Skin epidermis (tissue), 12 donors: ENCODE data around the gene NKD2.

ENCODE experiments used
- H3K27ac ChIP-seq, 21 experiments: fragments of 200-600 bp; sonication (generic) in 11 of 21; one replicate each; pipeline ENCODE4 v1.5.0; 2020; ENCODE audit warnings: mild to moderate bottlenecking in 3 of 21, inconsistent platforms in 2 of 21, moderate library complexity in 2 of 21
- H3K4me3 ChIP-seq, 7 experiments: fragments of 200-600 bp; sonication (generic) in 2 of 7; one replicate each; pipeline ENCODE4 v1.5.0; 2020; ENCODE audit warnings: inconsistent platforms in 2 of 7, mild to moderate bottlenecking in 2 of 7, moderate library complexity in 1 of 7

The NKD2 gene

GRCh38 chr5:978054-978453 lies 30.5 kb upstream of the NKD2 start:
- H3K4me3 ChIP-seq, result no peak overlapping the region

GRCh38 chr5:978693-979092 lies 29.9 kb upstream of the NKD2 start:
- H3K27ac ChIP-seq, result peak overlapping the region in 4 of 21 experiments; percentile 12 to 83 (median 38)
- no peak overlapping the region for H3K4me3 ChIP-seq

More at GRCh38 chr5:978054-978453, 30.5 kb upstream of the NKD2 start:
- peak overlapping the region in 3 of 21 experiments; percentile 21 to 48 (median 29) for H3K27ac ChIP-seq

- no peak overlapping the region for H3K4me3 ChIP-seq
Observed at GRCh38 chr5:979100-979817, 29.3 kb upstream of the NKD2 start.

GRCh38 chr5:980001-980588 lies 28.5 kb upstream of the NKD2 start:
- Histone ChIP-seq H3K4me3 (no peak overlapping the region), H3K27ac (peak overlapping the region in 19 of 21 experiments; percentile 12 to 88 (median 71))

More at GRCh38 chr5:979100-979817, 29.3 kb upstream of the NKD2 start:
- peak overlapping the region in 16 of 21 experiments; percentile 14 to 88 (median 72) for H3K27ac ChIP-seq

GRCh38 chr5:980966-981365 lies 27.6 kb upstream of the NKD2 start:
- H3K27ac ChIP-seq, result peak overlapping the region in 12 of 21 experiments; percentile 51 to 88 (median 70)
- H3K4me3 ChIP-seq, result no peak overlapping the region

- H3K4me3 ChIP-seq, result no peak overlapping the region
- H3K27ac ChIP-seq, result peak overlapping the region in 11 of 21 experiments; percentile 31 to 65 (median 52)
Observed at GRCh38 chr5:981456-981855, 27.1 kb upstream of the NKD2 start.

GRCh38 chr5:982377-983237 lies 26.0 kb upstream of the NKD2 start:
- Histone ChIP-seq H3K27ac (peak overlapping the region in 10 of 21 experiments; percentile 5 to 52 (median 26)), H3K4me3 (no peak overlapping the region)

- H3K27ac ChIP-seq, result peak overlapping the region in 9 of 21 experiments; percentile 6 to 52 (median 29)
Observed at GRCh38 chr5:983238-983524, 25.4 kb upstream of the NKD2 start.

GRCh38 chr5:983568-983967 lies 25.0 kb upstream of the NKD2 start:
- no peak overlapping the region for H3K4me3 ChIP-seq
- H3K27ac ChIP-seq, result peak overlapping the region in 5 of 21 experiments; percentile 6 to 52 (median 36)

More at GRCh38 chr5:983238-983524, 25.4 kb upstream of the NKD2 start:
- H3K4me3 ChIP-seq, result no peak overlapping the region

- Histone ChIP-seq H3K4me3 (no peak overlapping the region), H3K27ac (peak overlapping the region in 4 of 21 experiments; percentile 9 to 44 (median 34))
Observed at GRCh38 chr5:984774-985173, 23.8 kb upstream of the NKD2 start.

GRCh38 chr5:987761-988160 lies 20.8 kb upstream of the NKD2 start:
- Histone ChIP-seq H3K27ac (no peak overlapping the region), H3K4me3 (no peak overlapping the region)

- Histone ChIP-seq H3K27ac (peak overlapping the region in 1 of 21 experiments; percentile 7), H3K4me3 (no peak overlapping the region)
Observed at GRCh38 chr5:988322-988721, 20.3 kb upstream of the NKD2 start.

GRCh38 chr5:989961-990530 lies 18.6 kb upstream of the NKD2 start:
- Histone ChIP-seq H3K4me3 (no peak overlapping the region), H3K27ac (peak overlapping the region in 19 of 21 experiments; percentile 20 to 84 (median 68))

- Histone ChIP-seq H3K27ac (peak overlapping the region in 2 of 21 experiments; percentile 18 to 21), H3K4me3 (no peak overlapping the region)
Observed at GRCh38 chr5:991472-992267, 16.9 kb upstream of the NKD2 start.

- Histone ChIP-seq H3K27ac (peak overlapping the region in 2 of 21 experiments; percentile 34 to 54), H3K4me3 (no peak overlapping the region)
Observed at GRCh38 chr5:994272-994607, 14.4 kb upstream of the NKD2 start.

- Histone ChIP-seq H3K27ac (no peak overlapping the region), H3K4me3 (no peak overlapping the region)
Observed at GRCh38 chr5:994821-995220, 13.8 kb upstream of the NKD2 start.

- no peak overlapping the region for H3K27ac ChIP-seq
- no peak overlapping the region for H3K4me3 ChIP-seq
Observed at GRCh38 chr5:995318-995717, 13.3 kb upstream of the NKD2 start.

GRCh38 chr5:997001-997474 lies 11.6 kb upstream of the NKD2 start:
- Histone ChIP-seq H3K4me3 (no peak overlapping the region), H3K27ac (peak overlapping the region in 2 of 21 experiments; percentile 23 to 53)

GRCh38 chr5:997711-998110 lies 10.9 kb upstream of the NKD2 start:
- no peak overlapping the region for H3K4me3 ChIP-seq
- peak overlapping the region in 2 of 21 experiments; percentile 34 to 65 for H3K27ac ChIP-seq
